DMS153 (cell line): ENCODE measurements around the gene TMEM116.

ENCODE experiments used
- DNase-seq: peaks from one replicate; lab custom pipeline; 2025; lab: John Stamatoyannopoulos, UW

Gene TMEM116

GRCh38 chr12:111893287-111893686 lies 119.7 kb downstream of the TMEM116 start:
- no peak for DNase-seq

DNA sequence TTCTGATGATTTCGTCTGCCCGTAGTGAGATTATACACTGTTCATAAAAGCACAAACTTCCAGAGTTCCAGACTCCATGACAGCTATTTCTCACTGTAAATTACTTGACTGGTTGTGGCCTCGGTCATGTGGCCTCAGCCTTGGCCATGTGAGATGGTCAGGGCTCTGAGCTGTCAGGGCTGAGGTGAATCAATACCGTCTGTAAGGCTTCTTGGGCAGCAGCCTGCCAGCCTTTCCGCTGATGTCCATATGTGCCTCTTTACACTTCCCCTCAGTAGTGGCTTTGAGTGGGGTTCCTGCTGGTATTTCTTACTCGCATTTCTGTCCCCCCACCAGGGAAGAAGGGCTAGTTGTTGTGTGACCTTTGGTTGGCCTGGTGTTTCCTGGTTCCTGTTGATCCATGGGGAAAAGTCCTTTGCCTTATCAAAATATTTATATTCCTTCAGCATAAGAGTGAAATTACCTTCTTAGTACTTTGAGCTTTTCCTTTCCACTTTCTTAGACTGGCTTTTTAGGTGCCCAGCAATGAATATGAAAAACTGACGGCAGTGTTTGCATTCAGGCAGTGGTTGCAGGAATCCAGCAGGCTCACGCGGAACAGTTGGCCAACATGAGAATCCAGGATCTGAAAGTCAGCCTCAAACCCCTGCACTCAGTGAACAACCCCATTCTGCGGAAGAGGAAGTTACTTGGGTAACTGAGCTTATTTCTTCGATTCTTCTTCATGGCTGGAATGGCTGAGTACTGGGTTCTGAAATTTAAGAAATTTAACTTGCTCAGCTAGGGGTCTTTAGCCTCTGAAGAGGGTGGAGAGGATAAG lies 124.8 kb downstream of the TMEM116 start:
- no peak for DNase-seq

GRCh38 chr12:111886662-111887545 lies 126.1 kb downstream of the TMEM116 start:
- no peak for DNase-seq

- DNase-seq, result no peak
These were observed 131.2 kb downstream of the TMEM116 start for GRCh38 chr12:111881716-111882115.
